GM12875 (cell line): ENCODE data around the gene DDAH1.

ENCODE experiments used
- H3K4me3 ChIP-seq: one replicate; pipeline ENCODE4 v1.5.1; 2011; ENCODE audit warnings: low read depth, low read length, control low read depth
- CTCF ChIP-seq: IDR thresholded peaks from 2 replicates; pipeline ENCODE4 v1.5.1; 2011; ENCODE audit warnings: low read depth, mild to moderate bottlenecking, control low read depth, inconsistent platforms, low read length, moderate library complexity, borderline replicate concordance; ENCODE audit not compliant: insufficient read depth

Gene DDAH1

GRCh38 chr1:85397490-85398032 is 67.4 kb downstream of the DDAH1 start:
- no peak overlapping the region for H3K4me3 ChIP-seq
- no peak for TF ChIP-seq CTCF

- no peak for TF ChIP-seq CTCF
- no peak overlapping the region for H3K4me3 ChIP-seq
Measured at GRCh38 chr1:85396194-85396593, 68.8 kb downstream of the DDAH1 start.

GRCh38 chr1:85394130-85394529 is 70.8 kb downstream of the DDAH1 start:
- no peak overlapping the region for H3K4me3 ChIP-seq
- TF ChIP-seq CTCF: no peak

GRCh38 chr1:85393490-85393889 is 71.5 kb downstream of the DDAH1 start:
- no peak overlapping the region for H3K4me3 ChIP-seq

GRCh38 chr1:85388416-85388815 is 76.5 kb downstream of the DDAH1 start:
- TF ChIP-seq CTCF: no peak
- H3K4me3 ChIP-seq: no peak overlapping the region

More at GRCh38 chr1:85393490-85393889, 71.5 kb downstream of the DDAH1 start:
- TF ChIP-seq CTCF: no peak

- no peak for TF ChIP-seq CTCF
- H3K4me3 ChIP-seq: no peak overlapping the region
Measured at GRCh38 chr1:85387781-85388180, 77.2 kb downstream of the DDAH1 start.

- H3K4me3 ChIP-seq: no peak overlapping the region
- no peak for TF ChIP-seq CTCF
Measured at GRCh38 chr1:85386068-85386722, 78.8 kb downstream of the DDAH1 start.
